ENCODE measurements around the gene PTPRT.

The PTPRT gene

GRCh38 chr20:42886801-42887200 is 302.9 kb downstream of the PTPRT start:
- TF ChIP-seq ZNF274 (IDR thresholded peaks at IDR 0.05; ENCODE audit: low read length) (no peak), ZNF274 (tag by site-specific recombination; IDR thresholded peaks at IDR 0.05; ENCODE audit: borderline replicate concordance) (no peak), ZIC2 (tag by site-specific recombination; IDR thresholded peaks at IDR 0.05) (no peak), SP7 (tag by site-specific recombination; IDR thresholded peaks at IDR 0.05) (no peak), ZBTB17 (tag by site-specific recombination; IDR thresholded peaks at IDR 0.05) (no peak), ZNF654 (tag by site-specific recombination; IDR thresholded peaks at IDR 0.05; ENCODE audit: low read depth) (no peak), ZNF571 (tag by site-specific recombination; IDR thresholded peaks at IDR 0.05) (no peak), ZNF341 (tag by site-specific recombination; IDR thresholded peaks at IDR 0.05; ENCODE audit: low read depth) (no peak), ZNF664 (tag by site-specific recombination; IDR thresholded peaks at IDR 0.05) (no peak)
- H3K27ac ChIP-seq (ENCODE audit: extremely low read depth, low read depth, low read length): no peak overlapping the region
- no peaks in the 10 kb centered on the region for H3K36me3 ChIP-seq (ENCODE audit: control insufficient read depth in 2 of 2, insufficient read depth in 1 of 2, low read length in 2 of 2)
- ChIA-PET CTCF (no interaction called here), POLR2A (no interaction called here)
- H3K4me1 ChIP-seq (ENCODE audit: control insufficient read depth, insufficient read depth, low read length): no peaks in the 10 kb centered on the region
- no peak overlapping the region for H3K4me3 ChIP-seq (ENCODE audit: low read depth, low read length)
- H3K9me3 ChIP-seq (ENCODE audit: control insufficient read depth, insufficient read depth, low read depth, low read length): no peaks in the 10 kb centered on the region

GRCh38 chr20:42886046-42886445 is 303.7 kb downstream of the PTPRT start:
- POLR2A ChIA-PET: no interaction called here

GRCh38 chr20:42875581-42875980 is 314.1 kb downstream of the PTPRT start:
- ChIA-PET CTCF (interaction anchor here (0.6 kb wide), 1 partner anchor 19 kb away, joined by 3 read pairs; no protein-coding TSS in a partner anchor), POLR2A (no interaction called here)
- H3K4me3 ChIP-seq (ENCODE audit: low read depth, low read length): no peak overlapping the region
- TF ChIP-seq INSM2 (tag by site-specific recombination; IDR thresholded peaks at IDR 0.05) (no peak), ZNF169 (tag by site-specific recombination; IDR thresholded peaks at IDR 0.05) (no peak), PBX3 (CRISPR knock-in tag; IDR thresholded peaks at IDR 0.05) (no peak), ZNF701 (tag by site-specific recombination; IDR thresholded peaks at IDR 0.05) (no peak), SP7 (tag by site-specific recombination; IDR thresholded peaks at IDR 0.05) (no peak), ZNF707 (tag by site-specific recombination; IDR thresholded peaks at IDR 0.05) (no peak)
- H3K27ac ChIP-seq (ENCODE audit: extremely low read depth, low read depth, low read length): no peak overlapping the region
- no peaks in the 10 kb centered on the region for H3K4me1 ChIP-seq (ENCODE audit: control insufficient read depth, insufficient read depth, low read length)
- H3K36me3 ChIP-seq (ENCODE audit: control insufficient read depth in 2 of 2, insufficient read depth in 1 of 2, low read length in 2 of 2): no peaks in the 10 kb centered on the region
- H3K9me3 ChIP-seq (ENCODE audit: control insufficient read depth, insufficient read depth, low read depth, low read length): no peaks in the 10 kb centered on the region

More at GRCh38 chr20:42886046-42886445, 303.7 kb downstream of the PTPRT start:
- no peaks in the 10 kb centered on the region for H3K9me3 ChIP-seq (ENCODE audit: control insufficient read depth, insufficient read depth, low read depth, low read length)
- no peak overlapping the region for H3K4me3 ChIP-seq (ENCODE audit: low read depth, low read length)
- H3K4me1 ChIP-seq (ENCODE audit: control insufficient read depth, insufficient read depth, low read length): no peaks in the 10 kb centered on the region
- H3K27ac ChIP-seq (ENCODE audit: extremely low read depth, low read depth, low read length): no peak overlapping the region
- TF ChIP-seq ZNF843 (tag by site-specific recombination; IDR thresholded peaks at IDR 0.05) (no peak), KLF7 (tag by site-specific recombination; IDR thresholded peaks at IDR 0.05; ENCODE audit: borderline replicate concordance) (no peak), ZSCAN30 (tag by site-specific recombination; IDR thresholded peaks at IDR 0.05) (no peak), ZNF785 (tag by site-specific recombination; IDR thresholded peaks at IDR 0.05) (no peak), ZNF654 (tag by site-specific recombination; IDR thresholded peaks at IDR 0.05; ENCODE audit: low read depth) (no peak)
- CTCF ChIA-PET: no interaction called here
- H3K36me3 ChIP-seq (ENCODE audit: control insufficient read depth in 2 of 2, insufficient read depth in 1 of 2, low read length in 2 of 2): no peaks in the 10 kb centered on the region

- Histone ChIP-seq H3K4me3 (ENCODE audit: low read depth, low read length) (no peak overlapping the region), H3K36me3 (ENCODE audit: control insufficient read depth in 2 of 2, insufficient read depth in 1 of 2, low read length in 2 of 2) (no peaks in the 10 kb centered on the region), H3K9me3 (ENCODE audit: control insufficient read depth, insufficient read depth, low read depth, low read length) (no peaks in the 10 kb centered on the region), H3K4me1 (ENCODE audit: control insufficient read depth, insufficient read depth, low read length) (no peaks in the 10 kb centered on the region), H3K27ac (ENCODE audit: extremely low read depth, low read depth, low read length) (no peak overlapping the region)
- ChIA-PET CTCF (no interaction called here), POLR2A (no interaction called here)
- no peak for TF ChIP-seq ZNF518A (tag by site-specific recombination; conservative IDR thresholded peaks at IDR 0.05; ENCODE audit: low read depth)
- no peak for TF ChIP-seq ZSCAN30 (tag by site-specific recombination; IDR thresholded peaks at IDR 0.05)
- TF ChIP-seq BCL6B (tag by site-specific recombination; IDR thresholded peaks at IDR 0.05): no peak
Observed at GRCh38 chr20:42873259-42873658, 316.4 kb downstream of the PTPRT start.
